CD4-positive, CD25-positive, alpha-beta regulatory T cell (primary cell): ENCODE data around the gene ADM2. TPM values are rescaled to one million over a fixed set of nuclear protein-coding genes. Genes with fewer than 3 reads are reported as not detected.

Experiments used
- ATAC-seq, 2 donors: fragments of 150-1000 bp; cut with Tn5 transposase; one replicate each; pipeline ENCODE4 v1.10.0; 2021; ENCODE audit warnings: low read depth in 2 of 2, moderate number of reproducible peaks in 2 of 2, moderate library complexity in 1 of 2
- DNase-seq, 3 donors: peaks; one replicate each; pipeline versions ENCODE4 v3.0.0 to v3.0.0-alpha.2; 2012 to 2022; ENCODE audit warnings: mixed read lengths in 1 of 3
- H3K27ac ChIP-seq: one replicate; pipeline ENCODE4 v1.7.0; 2013; ENCODE audit warnings: mild to moderate bottlenecking, low read length; ENCODE audit not compliant: insufficient read depth, poor library complexity, severe bottlenecking
- H3K27me3 ChIP-seq: one replicate; pipeline ENCODE4 v1.7.0; 2013; ENCODE audit warnings: low read length; ENCODE audit not compliant: control insufficient read depth, insufficient read depth
- H3K36me3 ChIP-seq: one replicate; pipeline ENCODE4 v1.7.0; 2013; ENCODE audit warnings: mild to moderate bottlenecking, low read length, moderate library complexity; ENCODE audit not compliant: control insufficient read depth, insufficient read depth
- H3K4me1 ChIP-seq: 2 replicates; pipeline ENCODE4 v1.7.0; 2013; ENCODE audit warnings: mild to moderate bottlenecking, low read length; ENCODE audit not compliant: insufficient read depth, control insufficient read depth, poor library complexity, severe bottlenecking
- H3K4me3 ChIP-seq: one replicate; pipeline ENCODE4 v1.7.0; 2013; ENCODE audit warnings: low read depth, mild to moderate bottlenecking, low read length, moderate library complexity
- H3K9me3 ChIP-seq, 2 experiments: 1 replicate in 1 of 2; 2 replicates in 1 of 2; pipeline ENCODE4 v1.7.0; 2013; ENCODE audit warnings: low read length in 2 of 2, mild to moderate bottlenecking in 1 of 2, moderate library complexity in 1 of 2; ENCODE audit not compliant: control insufficient read depth in 2 of 2
- H3K27ac Mint-ChIP-seq, 3 donors: one replicate each; pipeline ENCODE4 v1.8.0; 2020 to 2022; ENCODE audit warnings: mild to moderate bottlenecking in 3 of 3, mixed read lengths in 3 of 3, moderate library complexity in 2 of 3
- H3K27me3 Mint-ChIP-seq: one replicate; pipeline ENCODE4 v1.8.0; 2022; ENCODE audit warnings: mild to moderate bottlenecking, mixed read lengths
- H3K36me3 Mint-ChIP-seq: one replicate; pipeline ENCODE4 v1.8.0; 2020; ENCODE audit warnings: mixed read lengths
- H3K4me1 Mint-ChIP-seq, 4 donors: one replicate each; pipeline ENCODE4 v1.8.0; 2020 to 2022; ENCODE audit warnings: mixed read lengths in 4 of 4, mild to moderate bottlenecking in 1 of 4
- H3K4me3 Mint-ChIP-seq, 4 donors: one replicate each; pipeline ENCODE4 v1.8.0; 2020 to 2022; ENCODE audit warnings: mild to moderate bottlenecking in 4 of 4, mixed read lengths in 4 of 4, moderate library complexity in 3 of 4
- H3K9me3 Mint-ChIP-seq, 7 donors: one replicate each; pipeline ENCODE4 v1.8.0; 2020 to 2022; ENCODE audit warnings: mixed read lengths in 7 of 7, mild to moderate bottlenecking in 3 of 7, moderate library complexity in 2 of 7
- polyA plus RNA-seq, 4 donors: library from polyadenylated mRNA; unstranded; fragments of 300-500 nt; fragmentation: Illumina TruSeq; gene quantifications; one replicate each; pipeline ENCODE4 v1.2.3, GENCODE V29; 2021
- total RNA-seq: library from RNA; stranded (reverse); gene quantifications from one replicate; pipeline ENCODE4 v1.2.3, GENCODE V29; 2022

ADM2 gene
- total and polyA plus RNA-seq, 5 donors from 2014 or later: 0.06 to 1.9 (median 0.37) TPM

GRCh38 chr22:50485221-50486131, 4.1 kb downstream of the ADM2 start:
- no peaks in the 10 kb centered on the region for H3K9me3 ChIP-seq
- H3K36me3 ChIP-seq: no peaks in the 10 kb centered on the region
- H3K27ac ChIP-seq: no peak overlapping the region
- peaks cover 19% of the 10 kb centered on the region for H3K4me1 ChIP-seq
- H3K4me3 ChIP-seq: no peak overlapping the region
- Mint-ChIP-seq H3K36me3 (no peaks in the 10 kb centered on the region), H3K9me3 (no peaks in the 10 kb centered on the region), H3K27me3 (peaks cover 14% of the 10 kb centered on the region), H3K4me1 (peaks cover 0 to 4% (median under 1%) of the 10 kb centered on the region in 4 donors), H3K4me3 (peak overlapping the region in 2 of 4 donors; percentile 58 to 63), H3K27ac (no peak overlapping the region)
- ATAC-seq: no peak
- H3K27me3 ChIP-seq: no peaks in the 10 kb centered on the region
- no peak for DNase-seq

GRCh38 chr22:50486561-50487289, 5.4 kb downstream of the ADM2 start, which contains the start of gene MIOX:
Gene MIOX, plus strand, starts transcription at chr22:50486859. Its CDS starts 39 bp downstream, at chr22:50486898.
- Mint-ChIP-seq H3K4me1 (peaks cover 0 to 11% (median 6%) of the 10 kb centered on the region in 4 donors), H3K9me3 (no peaks in the 10 kb centered on the region), H3K27me3 (peaks cover 10% of the 10 kb centered on the region), H3K27ac (no peak within 1 kb of the TSS), H3K36me3 (no peaks in the 10 kb centered on the region), H3K4me3 (peak within 1 kb of the TSS in 2 of 4 donors; percentile 21 to 58)
- Histone ChIP-seq H3K4me3 (no peak within 1 kb of the TSS), H3K27ac (no peak within 1 kb of the TSS), H3K27me3 (no peaks in the 10 kb centered on the region), H3K4me1 (peaks cover 17% of the 10 kb centered on the region), H3K9me3 (no peaks in the 10 kb centered on the region), H3K36me3 (no peaks in the 10 kb centered on the region)
- DNase-seq: no peak
- no peak for ATAC-seq

DNA sequence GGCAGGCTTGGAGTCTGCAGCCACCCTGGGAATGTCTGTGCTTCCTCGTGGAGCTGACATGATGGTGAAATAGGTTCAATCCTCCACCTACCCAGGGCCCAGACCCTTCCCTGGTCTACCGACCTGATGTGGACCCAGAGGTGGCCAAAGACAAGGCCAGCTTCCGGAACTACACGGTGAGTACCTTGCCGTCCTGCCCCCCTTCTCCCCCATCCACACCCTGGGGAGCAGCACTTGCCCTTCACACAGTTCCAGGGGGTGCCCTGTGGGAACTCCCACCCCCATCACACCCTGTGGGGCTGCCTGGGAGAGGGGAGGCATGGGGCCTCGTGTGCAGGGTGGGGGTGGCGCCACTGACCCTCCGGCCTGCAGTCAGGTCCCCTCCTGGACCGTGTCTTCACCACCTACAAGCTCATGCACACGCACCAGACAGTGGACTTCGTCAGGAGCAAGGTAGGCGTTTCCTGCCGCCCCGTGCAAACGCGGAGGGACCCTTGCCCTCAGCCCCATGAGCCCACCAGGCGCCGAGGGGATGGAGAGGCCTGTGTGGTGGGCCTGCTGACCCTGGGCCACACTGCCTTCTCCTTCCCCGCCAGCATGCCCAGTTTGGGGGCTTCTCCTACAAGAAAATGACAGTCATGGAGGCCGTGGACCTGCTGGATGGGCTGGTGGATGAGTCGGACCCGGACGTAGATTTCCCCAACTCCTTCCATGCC, 6.1 kb downstream of the ADM2 start:
- no peak for DNase-seq
- Mint-ChIP-seq H3K27ac (no peak overlapping the region), H3K27me3 (peaks cover 10% of the 10 kb centered on the region), H3K36me3 (no peaks in the 10 kb centered on the region), H3K4me3 (no peak overlapping the region), H3K9me3 (no peaks in the 10 kb centered on the region), H3K4me1 (peaks cover 0 to 9% (median 6%) of the 10 kb centered on the region in 4 donors)
- Histone ChIP-seq H3K9me3 (no peaks in the 10 kb centered on the region), H3K4me3 (no peak overlapping the region), H3K27me3 (no peaks in the 10 kb centered on the region), H3K36me3 (no peaks in the 10 kb centered on the region), H3K27ac (no peak overlapping the region), H3K4me1 (peaks cover 10% of the 10 kb centered on the region)
- no peak for ATAC-seq

DNA sequence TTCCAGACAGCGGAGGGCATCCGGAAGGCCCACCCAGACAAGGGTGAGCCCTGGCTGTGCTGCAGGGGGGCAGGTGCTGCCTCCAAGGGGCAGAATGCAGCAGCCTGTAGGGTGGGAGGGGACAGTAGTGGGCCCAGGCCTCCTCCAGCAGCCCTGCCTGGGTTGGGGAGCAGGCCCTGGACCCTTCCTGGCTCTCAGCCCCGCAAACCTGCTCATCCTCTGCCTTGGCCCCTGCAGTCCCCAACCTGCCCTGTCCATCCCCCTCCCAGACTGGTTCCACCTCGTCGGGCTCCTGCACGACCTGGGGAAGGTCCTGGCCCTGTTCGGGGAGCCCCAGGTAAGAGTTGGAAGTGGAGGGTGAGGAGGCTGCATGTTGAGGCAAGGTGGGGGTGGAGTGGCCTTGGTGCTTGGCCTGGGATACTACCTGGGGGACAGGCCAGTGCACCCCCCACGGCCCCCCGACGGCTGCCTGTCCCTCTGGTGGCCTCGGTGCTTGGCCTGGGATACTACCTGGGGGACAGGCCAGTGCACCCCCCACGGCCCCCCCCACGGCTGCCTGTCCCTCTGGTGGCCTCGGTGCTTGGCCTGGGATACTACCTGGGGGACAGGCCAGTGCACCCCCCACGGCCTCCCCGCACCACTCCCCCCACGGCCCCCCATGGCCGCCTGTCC, 6.8 kb downstream of the ADM2 start:
- Mint-ChIP-seq H3K4me1 (peaks cover 0 to 9% (median 6%) of the 10 kb centered on the region in 4 donors), H3K4me3 (no peak overlapping the region), H3K27ac (no peak overlapping the region), H3K27me3 (peaks cover 10% of the 10 kb centered on the region), H3K9me3 (no peaks in the 10 kb centered on the region), H3K36me3 (no peaks in the 10 kb centered on the region)
- ATAC-seq: no peak
- Histone ChIP-seq H3K36me3 (no peaks in the 10 kb centered on the region), H3K27me3 (no peaks in the 10 kb centered on the region), H3K9me3 (no peaks in the 10 kb centered on the region), H3K4me1 (peaks cover 7% of the 10 kb centered on the region), H3K27ac (no peak overlapping the region), H3K4me3 (no peak overlapping the region)
- no peak for DNase-seq

GRCh38 chr22:50488886-50489285, 7.5 kb downstream of the ADM2 start:
- ATAC-seq (no peak), DNase-seq (no peak)
- Histone ChIP-seq H3K27ac (no peak overlapping the region), H3K4me1 (peaks cover 7% of the 10 kb centered on the region), H3K27me3 (no peaks in the 10 kb centered on the region), H3K4me3 (no peak overlapping the region), H3K36me3 (no peaks in the 10 kb centered on the region), H3K9me3 (no peaks in the 10 kb centered on the region)
- Mint-ChIP-seq H3K27ac (no peak overlapping the region), H3K36me3 (no peaks in the 10 kb centered on the region), H3K4me1 (peaks cover 0 to 9% (median 6%) of the 10 kb centered on the region in 4 donors), H3K27me3 (peaks cover 10% of the 10 kb centered on the region), H3K4me3 (no peak overlapping the region), H3K9me3 (no peaks in the 10 kb centered on the region)

DNA sequence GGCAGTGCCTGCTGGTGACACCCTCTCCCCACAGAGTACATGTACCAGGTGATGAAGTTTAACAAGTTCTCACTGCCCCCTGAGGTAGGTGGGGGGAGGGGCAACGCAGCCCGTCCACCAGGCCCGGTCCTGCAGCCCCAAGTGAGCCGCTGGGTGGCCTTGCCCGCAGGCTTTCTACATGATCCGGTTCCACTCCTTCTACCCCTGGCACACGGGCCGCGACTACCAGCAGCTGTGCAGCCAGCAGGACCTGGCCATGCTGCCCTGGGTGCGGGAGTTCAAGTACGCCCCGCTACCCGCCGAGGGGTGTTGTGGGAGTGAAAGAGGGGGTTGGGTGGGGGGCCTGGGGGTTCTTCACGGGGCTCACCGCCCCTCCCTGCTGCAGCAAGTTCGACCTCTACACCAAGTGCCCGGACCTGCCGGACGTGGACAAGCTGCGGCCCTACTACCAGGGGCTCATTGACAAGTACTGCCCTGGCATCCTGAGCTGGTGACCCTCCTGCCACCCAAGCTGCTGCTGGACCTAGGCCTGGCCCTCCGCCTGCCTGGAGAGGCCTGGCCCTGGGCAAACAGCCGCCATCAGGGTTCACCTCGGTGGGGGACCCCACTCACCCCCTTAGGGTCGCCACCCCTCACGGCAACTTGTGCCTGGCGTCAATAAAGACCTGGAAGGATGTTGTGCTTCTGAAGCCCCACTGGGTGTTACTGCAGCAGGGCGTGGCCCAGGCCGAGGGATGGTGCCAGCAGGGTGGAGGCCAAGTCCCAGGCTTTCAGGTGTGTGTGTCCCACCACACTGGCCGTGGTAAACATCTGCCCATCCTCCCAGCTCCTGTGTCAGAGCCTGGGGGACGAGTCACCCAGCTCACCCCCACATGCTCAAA, 8.3 kb downstream of the ADM2 start:
- peaks cover 7% of the 10 kb centered on the region for H3K4me1 ChIP-seq
- Mint-ChIP-seq H3K4me1 (peaks cover 0 to 9% (median 6%) of the 10 kb centered on the region in 4 donors), H3K4me3 (no peak overlapping the region), H3K27ac (no peak overlapping the region), H3K9me3 (no peaks in the 10 kb centered on the region), H3K27me3 (peaks cover 10% of the 10 kb centered on the region), H3K36me3 (no peaks in the 10 kb centered on the region)
- ATAC-seq: no peak
- no peaks in the 10 kb centered on the region for H3K27me3 ChIP-seq
- H3K9me3 ChIP-seq: no peaks in the 10 kb centered on the region
- H3K27ac ChIP-seq: no peak overlapping the region
- H3K36me3 ChIP-seq: no peaks in the 10 kb centered on the region
- no peak for DNase-seq
- H3K4me3 ChIP-seq: no peak overlapping the region
